ENCODE results near the gene ARHGAP42.

ARHGAP42 gene

GRCh38 chr11:100918551-100919500 lies 231.7 kb downstream of the ARHGAP42 start:
- DNase-seq (ENCODE audit: low spot score) = no peak

GRCh38 chr11:100920593-100920992 lies 233.5 kb downstream of the ARHGAP42 start:
- DNase-seq (ENCODE audit: low spot score) = no peak

- no peak for DNase-seq (ENCODE audit: low spot score)
Measured at GRCh38 chr11:100922121-100922520, 235.0 kb downstream of the ARHGAP42 start.

DNA sequence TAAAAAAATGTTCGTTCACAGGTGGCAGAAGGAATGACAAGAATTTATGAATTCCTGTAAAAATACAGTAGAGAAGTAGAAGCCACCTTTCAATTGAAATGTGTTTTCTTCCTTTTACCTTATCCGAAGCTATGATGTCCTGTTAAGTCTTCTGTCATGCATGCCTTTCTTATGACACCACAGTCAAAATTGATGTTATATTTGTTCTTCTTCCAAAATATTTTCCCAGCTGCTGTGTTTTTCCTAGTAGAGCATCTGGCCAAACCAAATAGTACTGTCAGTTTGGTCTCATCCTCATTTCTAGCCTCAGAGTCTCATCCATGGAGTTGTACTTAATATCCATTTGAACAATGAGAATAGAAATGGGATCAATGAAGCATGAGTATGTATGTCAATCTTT lies 236.5 kb downstream of the ARHGAP42 start:
- DNase-seq (ENCODE audit: low spot score) = no peak

- peak; percentile 26 for DNase-seq (ENCODE audit: low spot score)
Measured at GRCh38 chr11:100925935-100926334, 238.8 kb downstream of the ARHGAP42 start.

GRCh38 chr11:100927579-100927978 lies 240.5 kb downstream of the ARHGAP42 start:
- DNase-seq (ENCODE audit: low spot score) = no peak

DNA sequence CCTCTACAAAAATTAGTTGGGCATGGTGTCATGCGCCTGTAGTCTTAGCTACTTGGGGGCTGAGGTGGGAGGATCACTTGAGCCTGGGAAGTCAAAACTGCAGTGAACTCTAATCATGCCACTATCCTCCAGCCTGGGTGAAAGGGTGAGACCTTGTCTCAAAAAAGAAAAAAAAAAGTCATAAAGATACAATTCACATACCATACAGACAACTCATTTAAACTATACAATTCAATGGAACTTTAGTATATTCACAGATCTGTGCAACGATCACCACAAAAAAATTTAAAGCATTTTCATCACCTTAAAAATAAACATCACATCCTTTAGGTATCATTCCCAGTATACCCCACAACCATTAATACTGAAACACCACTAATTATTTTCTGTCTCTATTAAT lies 241.3 kb downstream of the ARHGAP42 start:
- DNase-seq (ENCODE audit: low spot score) = no peak

DNA sequence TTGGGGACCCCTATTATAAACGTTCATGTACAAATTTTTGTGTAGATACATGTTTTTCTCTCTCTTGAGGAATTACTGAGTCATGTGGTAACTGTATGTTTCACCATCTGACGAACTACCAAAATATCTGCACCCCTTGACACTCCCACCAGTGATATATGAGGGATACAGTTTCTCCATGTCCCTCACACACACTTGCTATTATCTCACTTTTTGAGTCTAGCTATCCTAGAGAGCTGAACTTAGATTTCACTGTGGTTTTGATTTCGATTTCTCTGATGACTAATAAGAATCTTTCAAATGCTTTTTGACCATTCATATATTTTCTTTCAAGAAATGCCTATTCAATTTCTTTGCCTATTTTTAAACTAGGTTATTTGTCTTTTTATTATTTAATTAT lies 242.3 kb downstream of the ARHGAP42 start:
- no peak for DNase-seq (ENCODE audit: low spot score)

- peak; percentile 24 for DNase-seq (ENCODE audit: low spot score)
Measured at GRCh38 chr11:100930185-100930778, 243.2 kb downstream of the ARHGAP42 start.

GRCh38 chr11:100932474-100933100 lies 245.5 kb downstream of the ARHGAP42 start:
- no peak for DNase-seq (ENCODE audit: low spot score)

- no peak for DNase-seq (ENCODE audit: low spot score)
Measured at GRCh38 chr11:100936781-100937180, 249.7 kb downstream of the ARHGAP42 start.

- DNase-seq (ENCODE audit: low spot score) = no peak
Measured at GRCh38 chr11:100939571-100939970, 252.5 kb downstream of the ARHGAP42 start.

DNA sequence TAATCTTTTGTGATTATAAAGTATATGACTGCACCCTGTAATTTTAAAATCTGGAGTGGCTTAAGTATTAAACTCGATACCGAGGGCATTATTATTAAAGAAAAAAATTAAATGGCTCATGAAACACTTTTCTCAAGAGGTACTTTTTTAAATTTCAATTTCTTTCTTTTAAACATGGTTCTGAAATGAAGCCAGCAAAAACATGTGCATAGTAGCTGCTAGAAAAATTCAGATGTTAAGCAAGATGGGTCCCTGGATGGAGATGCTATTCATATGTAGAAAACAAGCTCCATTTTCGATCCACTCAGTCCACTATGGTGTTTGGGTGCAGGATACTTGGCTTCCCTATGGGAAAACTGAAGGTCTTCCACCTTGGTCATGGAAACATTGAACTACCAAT lies 253.0 kb downstream of the ARHGAP42 start:
- no peak for DNase-seq (ENCODE audit: low spot score)

GRCh38 chr11:100941033-100941432 lies 253.9 kb downstream of the ARHGAP42 start:
- no peak for DNase-seq (ENCODE audit: low spot score)

DNA sequence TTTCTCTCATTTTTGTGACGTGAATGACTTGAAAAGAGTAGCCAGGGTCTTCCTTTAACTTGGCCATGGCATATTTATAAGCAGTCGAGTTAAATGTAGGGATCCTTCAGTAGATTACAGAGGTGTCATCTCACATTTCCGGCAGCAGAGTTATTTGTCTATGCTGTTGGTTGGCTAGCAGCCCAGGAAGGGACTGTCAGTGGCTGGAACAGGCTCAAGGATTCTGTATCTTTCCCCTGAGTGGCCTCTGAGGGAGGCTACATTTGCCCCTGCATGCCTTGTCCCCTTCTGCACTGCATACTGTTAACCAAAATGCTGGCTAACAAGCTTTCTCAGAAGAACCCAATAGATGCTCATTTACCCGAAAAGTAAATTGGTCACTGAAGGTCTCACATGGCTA lies 254.9 kb downstream of the ARHGAP42 start:
- no peak for DNase-seq (ENCODE audit: low spot score)

DNA sequence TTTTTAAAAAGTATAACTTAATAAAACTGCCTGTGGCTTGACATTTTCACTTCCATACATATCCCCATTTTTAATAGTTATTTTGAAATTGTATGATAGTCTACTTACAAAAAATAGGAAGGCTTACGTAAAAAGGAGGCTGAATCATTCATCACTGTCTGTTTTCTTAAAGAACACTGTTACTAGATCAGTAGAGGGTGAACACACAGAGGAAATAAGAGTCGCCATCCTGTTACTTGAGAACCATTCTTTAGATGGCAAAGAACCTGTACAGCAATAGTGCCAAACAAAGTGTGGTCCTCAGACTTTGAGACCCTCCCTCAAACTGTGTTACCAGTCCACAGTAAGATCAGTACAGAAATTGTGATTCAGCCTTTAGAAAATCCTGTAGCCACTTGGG lies 261.8 kb downstream of the ARHGAP42 start:
- DNase-seq (ENCODE audit: low spot score) = no peak

DNA sequence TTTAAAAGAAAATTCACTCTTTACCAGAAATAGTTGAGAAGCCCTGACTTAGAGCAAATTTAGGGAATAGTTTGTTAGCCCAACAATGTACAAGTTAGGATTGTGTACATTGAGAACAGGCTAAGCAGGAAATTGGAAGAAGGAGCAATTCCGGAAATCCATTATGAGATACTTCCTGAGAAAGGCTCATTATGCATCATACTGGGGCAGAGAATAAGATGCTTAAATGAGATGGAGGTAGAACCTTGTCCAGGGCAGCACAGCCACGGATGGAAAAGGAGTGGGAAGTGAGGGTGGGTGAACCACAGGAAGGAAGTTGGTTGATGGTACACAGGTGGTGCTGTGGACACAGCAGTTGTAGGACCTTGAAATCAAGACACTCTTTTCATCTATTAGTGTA lies 262.4 kb downstream of the ARHGAP42 start:
- DNase-seq (ENCODE audit: low spot score) = no peak

GRCh38 chr11:100955318-100955717 lies 268.2 kb downstream of the ARHGAP42 start:
- no peak for DNase-seq (ENCODE audit: low spot score)

DNA sequence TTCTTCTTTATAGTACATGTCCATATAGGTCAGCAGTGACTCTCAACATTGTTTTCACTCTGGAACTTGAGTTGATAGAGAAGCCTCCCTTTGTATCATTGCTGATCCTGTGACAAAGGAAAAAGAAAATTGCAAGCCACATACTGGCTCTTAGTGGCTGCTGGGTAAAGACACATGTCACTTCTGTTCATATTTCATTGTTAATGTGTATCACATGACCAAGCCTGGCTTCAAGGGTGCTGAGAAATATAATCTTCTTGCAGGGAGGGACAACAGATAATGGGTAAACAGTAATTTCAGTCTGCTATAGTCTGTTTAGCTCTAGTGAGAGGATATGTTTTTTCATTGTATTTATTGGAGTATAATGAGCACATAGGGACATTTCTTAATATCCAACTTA lies 269.3 kb downstream of the ARHGAP42 start:
- no peak for DNase-seq (ENCODE audit: low spot score)

DNA sequence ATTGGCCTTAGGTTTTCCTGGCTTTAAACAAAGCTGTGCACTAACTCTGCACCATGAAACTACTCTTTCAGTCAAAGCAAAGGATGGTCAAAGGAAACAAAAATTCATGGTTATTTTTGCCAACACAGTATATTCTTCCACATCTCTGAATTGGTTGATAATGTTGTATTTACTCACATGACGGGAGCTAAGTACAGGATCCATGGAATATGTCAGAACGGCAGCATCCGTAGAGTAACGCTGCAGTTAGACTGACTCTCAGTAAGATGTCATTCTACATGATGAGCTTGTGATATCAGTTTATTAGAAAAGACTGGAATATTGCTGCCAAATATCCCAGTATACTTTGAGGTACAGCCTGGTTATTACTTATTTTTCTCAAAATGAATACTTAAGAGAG lies 270.4 kb downstream of the ARHGAP42 start:
- no peak for DNase-seq (ENCODE audit: low spot score)

- no peak for DNase-seq (ENCODE audit: low spot score)
Measured at GRCh38 chr11:100961633-100962032, 274.5 kb downstream of the ARHGAP42 start.

DNA sequence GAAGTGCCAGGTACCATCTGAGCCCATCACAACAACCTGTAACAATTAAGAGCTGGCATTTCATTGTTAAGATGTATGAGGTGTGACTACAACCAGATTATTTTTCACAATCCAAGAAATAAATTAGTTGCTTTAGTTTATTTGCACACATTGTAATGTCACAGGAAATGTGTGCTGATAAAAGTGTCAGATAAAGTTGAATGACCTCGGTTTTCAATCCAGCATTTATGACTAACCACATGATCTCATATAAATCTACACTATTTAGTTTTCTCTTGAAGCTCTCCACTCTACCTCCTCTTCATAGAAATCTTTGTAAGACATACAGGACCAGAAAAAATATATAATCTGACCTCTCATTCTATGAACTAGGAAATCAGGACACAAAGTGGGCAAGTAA lies 276.3 kb downstream of the ARHGAP42 start:
- DNase-seq (ENCODE audit: low spot score) = no peak

GRCh38 chr11:100964435-100964834 lies 277.3 kb downstream of the ARHGAP42 start:
- no peak for DNase-seq (ENCODE audit: low spot score)

Measured in activated CD4-positive, alpha-beta T cell treated with anti-CD3 and anti-CD28 coated beads, Interleukin-2, Interleukin-4, amounts not matched to agents 100 ng/mL and 50 ng/mL, durations not matched to agents 16 hours and 8 hours (primary cell).